SK-N-SH (cell line): ENCODE data around the gene HDAC7. TPM values are rescaled to one million over a fixed set of nuclear protein-coding genes. Genes with fewer than 3 reads are reported as not detected.

Experiments
- CTCF ChIA-PET: fragments of 300-600, 350-600 bp; formaldehyde crosslinking; extraction: SDS; loops from one replicate; lab custom pipeline; 2021; lab: Yijun Ruan, JAX
- POLR2A ChIA-PET: fragments of 350-600 bp; sonication (Branson Sonifier 250); formaldehyde crosslinking; extraction: SDS; loops from one replicate; lab custom pipeline; 2020; ENCODE audit warnings: antibody characterized with exemption, inconsistent platforms; lab: Yijun Ruan, JAX
- DNase-seq: peaks from one replicate; pipeline ENCODE4 v3.0.0; 2012
- H2AFZ ChIP-seq: fragments of 200-600 bp; sonication (generic); 2 replicates; pipeline ENCODE4 v1.8.1; 2016; ENCODE audit warnings: antibody characterized with exemption, mild to moderate bottlenecking, low read depth
- H3F3A ChIP-seq: fragments of 200-600 bp; sonication (generic); replicated peaks from 2 replicates; pipeline ENCODE3; 2016; ENCODE audit warnings: antibody characterized with exemption, mild to moderate bottlenecking; ENCODE audit not compliant: insufficient read depth
- H3K27ac ChIP-seq, 2 experiments: fragments of 200-500 bp in 1 of 2; fragments of 200-600 bp in 1 of 2; sonication (Bioruptor generic) in 1 of 2; sonication (generic), shearing (Covaris generic) in 1 of 2; 2 replicates each; pipeline versions ENCODE4 v1.5.1 to v1.6.1; 2014 to 2016; ENCODE audit warnings: low read depth in 2 of 2, inconsistent platforms in 1 of 2, low read length in 1 of 2, mild to moderate bottlenecking in 1 of 2, mixed read lengths in 1 of 2
- H3K27me3 ChIP-seq: fragments of 200-600 bp; sonication (generic), shearing (Covaris generic); 2 replicates; pipeline ENCODE4 v1.6.1; 2016; ENCODE audit warnings: mixed run types; ENCODE audit not compliant: insufficient read depth
- H3K36me3 ChIP-seq, 2 experiments: fragments of 200-500 bp in 1 of 2; fragments of 200-600 bp in 1 of 2; sonication (Bioruptor generic) in 1 of 2; sonication (generic) in 1 of 2; replicated peaks in 1 of 2; 2 replicates each; pipeline versions ENCODE3 to v1.5.1; 2014 to 2016; ENCODE audit warnings: low read length in 1 of 2, mild to moderate bottlenecking in 1 of 2; ENCODE audit not compliant: insufficient read depth in 2 of 2, control insufficient read depth in 1 of 2
- H3K4me1 ChIP-seq, 2 experiments: fragments of 200-500 bp in 1 of 2; fragments of 200-600 bp in 1 of 2; sonication (Bioruptor generic) in 1 of 2; sonication (generic), shearing (Covaris generic) in 1 of 2; 2 replicates each; pipeline versions ENCODE4 v1.5.1 to v1.6.1; 2014 to 2016; ENCODE audit warnings: low read depth in 1 of 2, low read length in 1 of 2, mixed run types in 1 of 2; ENCODE audit not compliant: insufficient read depth in 2 of 2, control insufficient read depth in 1 of 2
- H3K4me2 ChIP-seq: fragments of 200-600 bp; sonication (generic), shearing (Covaris generic); 2 replicates; pipeline ENCODE4 v1.6.1; 2017; ENCODE audit warnings: mixed run types
- H3K4me3 ChIP-seq, 2 experiments: fragments of 200-500 bp in 1 of 2; fragments of 200-600 bp in 1 of 2; sonication (Bioruptor generic) in 1 of 2; sonication (generic), shearing (Covaris generic) in 1 of 2; 2 replicates each; pipeline versions ENCODE4 v1.5.1 to v1.8.1; 2014 to 2016; ENCODE audit warnings: low read depth in 2 of 2, inconsistent platforms in 1 of 2, low read length in 1 of 2, mild to moderate bottlenecking in 1 of 2, mixed read lengths in 1 of 2, moderate library complexity in 1 of 2
- H3K79me2 ChIP-seq: fragments of 200-600 bp; sonication (generic); 2 replicates; pipeline ENCODE4 v1.8.1; 2017; ENCODE audit warnings: mild to moderate bottlenecking; ENCODE audit not compliant: insufficient read depth
- H3K9ac ChIP-seq: fragments of 200-600 bp; sonication (generic); 2 replicates; pipeline ENCODE4 v1.6.1; 2017; ENCODE audit warnings: mixed run types
- H3K9me2 ChIP-seq: fragments of 200-600 bp; sonication (generic); 2 replicates; pipeline ENCODE4 v1.6.1; 2017; ENCODE audit warnings: mixed run types
- H3K9me3 ChIP-seq: fragments of 200-600 bp; sonication (generic); 2 replicates; pipeline ENCODE4 v1.6.1; 2017; ENCODE audit warnings: mixed run types, mild to moderate bottlenecking, moderate library complexity
- H4K20me1 ChIP-seq: fragments of 200-600 bp; sonication (generic); 2 replicates; pipeline ENCODE4 v1.6.1; 2017; ENCODE audit warnings: mild to moderate bottlenecking, mixed run types; ENCODE audit not compliant: insufficient read depth
- CTCF ChIP-seq: fragments of 200-600 bp; sonication (generic); IDR thresholded peaks from 2 replicates; pipeline ENCODE4 v1.6.1; 2017; ENCODE audit warnings: antibody characterized with exemption, mild to moderate bottlenecking, moderate library complexity
- EP300 ChIP-seq, 2 experiments: IDR thresholded peaks; 2 replicates each; pipeline versions ENCODE4 v1.4.0 to v1.6.1; 2012; ENCODE audit warnings: borderline replicate concordance in 1 of 2, low read depth in 1 of 2, low read length in 1 of 2
- FOSL2 ChIP-seq: IDR thresholded peaks from 2 replicates; pipeline ENCODE4 v1.4.0; 2012; ENCODE audit warnings: low read depth, mild to moderate bottlenecking, moderate library complexity, borderline replicate concordance
- GABPA ChIP-seq: IDR thresholded peaks from 2 replicates; pipeline ENCODE4 v1.4.0; 2012; ENCODE audit warnings: low read depth, mild to moderate bottlenecking
- MEF2A ChIP-seq: IDR thresholded peaks from 2 replicates; pipeline ENCODE4 v1.4.0; 2012; ENCODE audit warnings: low read depth, borderline replicate concordance
- RAD21 ChIP-seq: IDR thresholded peaks from 2 replicates; pipeline ENCODE4 v1.6.1; 2012; ENCODE audit warnings: mild to moderate bottlenecking, low read length
- REST ChIP-seq: IDR thresholded peaks from 2 replicates; pipeline ENCODE4 v1.6.1; 2012; ENCODE audit warnings: mild to moderate bottlenecking, low read depth, low read length, moderate library complexity
- RFX5 ChIP-seq: IDR thresholded peaks from 2 replicates; pipeline ENCODE4 v1.6.1; 2012; ENCODE audit warnings: mild to moderate bottlenecking, improper control_type of control experiment, low read length
- RXRA ChIP-seq: IDR thresholded peaks from 2 replicates; pipeline ENCODE4 v1.4.0; 2012; ENCODE audit warnings: low read depth, mild to moderate bottlenecking, borderline replicate concordance
- SMC3 ChIP-seq: IDR thresholded peaks from 2 replicates; pipeline ENCODE4 v1.6.1; 2012; ENCODE audit warnings: low read depth, low read length, improper control_type of control experiment
- TAF1 ChIP-seq: IDR thresholded peaks from 2 replicates; pipeline ENCODE4 v1.6.1; 2012; ENCODE audit warnings: low read depth, mild to moderate bottlenecking, low read length, moderate library complexity, borderline replicate concordance
- WGBS: methylation state at CpG from one replicate; pipeline ENCODE4 v1.1.6; 2017; ENCODE audit warnings: low lambda C conversion rate; 5-methylcytosine and 5-hydroxymethylcytosine counted together
- polyA plus RNA-seq, 3 experiments: library from polyadenylated mRNA; depleted of rRNA; stranded (reverse); fragments of >200 nt; gene quantifications; 2 replicates each; pipeline ENCODE4 v1.2.3, GENCODE V29; 2012
- TF ChIP-seq, protein P1 (sequence below): IDR thresholded peaks from 2 replicates; pipeline ENCODE4; 2012
- TF ChIP-seq, protein P2 (sequence below): fragments of 150-350 bp; IDR thresholded peaks from 2 replicates; pipeline ENCODE4 v1.6.1; 2017; ENCODE audit warnings: antibody characterized with exemption, low read length, low read depth, borderline replicate concordance

HDAC7 gene
- polyA plus RNA-seq, 1 of the 3 experiments (the other 2 are of a cell fraction) = 51.0 TPM

DNA sequence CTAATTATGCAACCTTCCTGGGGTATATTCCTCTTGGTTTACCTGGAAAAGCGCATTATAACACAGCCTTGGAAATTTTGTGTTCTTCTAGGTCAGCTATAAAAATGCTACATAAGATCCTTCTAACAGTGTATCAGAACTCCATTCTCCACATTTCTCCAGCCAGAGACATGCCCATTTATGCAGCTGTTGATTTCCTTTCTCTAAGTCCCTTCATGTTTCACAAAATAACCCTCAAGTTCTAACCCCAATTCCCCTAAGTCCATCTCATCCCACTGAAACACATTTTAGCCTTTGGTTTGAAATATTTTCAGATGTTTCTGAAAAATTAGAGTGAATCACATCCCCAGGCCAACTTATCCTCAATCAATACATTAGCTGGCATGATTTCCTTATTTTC lies 20.9 kb upstream of the HDAC7 start:
- WGBS = 100% methylated on average over 1 of the region's 1 CpG
- H3K9me3 ChIP-seq = no peaks in the 10 kb centered on the region
- no peaks in the 10 kb centered on the region for H3K9me2 ChIP-seq
- H3K4me1 ChIP-seq = peaks cover 0 to 8% of the 10 kb centered on the region in 2 experiments; a peak in 2 of 4 replicates
- no peaks in the 10 kb centered on the region for H4K20me1 ChIP-seq
- H3K36me3 ChIP-seq = no peaks in the 10 kb centered on the region
- H2AFZ ChIP-seq = no peak overlapping the region
- H3K79me2 ChIP-seq = no peaks in the 10 kb centered on the region
- no peak for TF ChIP-seq RAD21
- TF ChIP-seq, protein P1, sequence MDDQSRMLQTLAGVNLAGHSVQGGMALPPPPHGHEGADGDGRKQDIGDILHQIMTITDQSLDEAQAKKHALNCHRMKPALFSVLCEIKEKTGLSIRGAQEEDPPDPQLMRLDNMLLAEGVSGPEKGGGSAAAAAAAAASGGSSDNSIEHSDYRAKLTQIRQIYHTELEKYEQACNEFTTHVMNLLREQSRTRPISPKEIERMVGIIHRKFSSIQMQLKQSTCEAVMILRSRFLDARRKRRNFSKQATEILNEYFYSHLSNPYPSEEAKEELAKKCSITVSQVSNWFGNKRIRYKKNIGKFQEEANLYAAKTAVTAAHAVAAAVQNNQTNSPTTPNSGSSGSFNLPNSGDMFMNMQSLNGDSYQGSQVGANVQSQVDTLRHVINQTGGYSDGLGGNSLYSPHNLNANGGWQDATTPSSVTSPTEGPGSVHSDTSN = no peak
- TF ChIP-seq TAF1 = no peak
- TF ChIP-seq FOSL2 = no peak
- no peak for TF ChIP-seq SMC3
- no peak for TF ChIP-seq MEF2A
- no peak for TF ChIP-seq REST
- no peak for TF ChIP-seq CTCF
- no peak overlapping the region for H3K4me3 ChIP-seq
- ChIA-PET CTCF (interaction anchor here (1.2 to 25.6 kb wide), 11 partner anchors 10 to 128 kb away, joined by 4 to 458 read pairs (median 62); partner anchors contain the start of genes ENDOU, HDAC7, RPAP3 and SLC48A1), POLR2A (no interaction called here)
- no peak overlapping the region for H3K9ac ChIP-seq
- H3K4me2 ChIP-seq = no peak overlapping the region
- no peak for DNase-seq
- H3K27me3 ChIP-seq = no peaks in the 10 kb centered on the region; the same call in 1 of the 2 replicates
- H3F3A ChIP-seq = no peaks in the 10 kb centered on the region
- H3K27ac ChIP-seq = no peak overlapping the region

DNA sequence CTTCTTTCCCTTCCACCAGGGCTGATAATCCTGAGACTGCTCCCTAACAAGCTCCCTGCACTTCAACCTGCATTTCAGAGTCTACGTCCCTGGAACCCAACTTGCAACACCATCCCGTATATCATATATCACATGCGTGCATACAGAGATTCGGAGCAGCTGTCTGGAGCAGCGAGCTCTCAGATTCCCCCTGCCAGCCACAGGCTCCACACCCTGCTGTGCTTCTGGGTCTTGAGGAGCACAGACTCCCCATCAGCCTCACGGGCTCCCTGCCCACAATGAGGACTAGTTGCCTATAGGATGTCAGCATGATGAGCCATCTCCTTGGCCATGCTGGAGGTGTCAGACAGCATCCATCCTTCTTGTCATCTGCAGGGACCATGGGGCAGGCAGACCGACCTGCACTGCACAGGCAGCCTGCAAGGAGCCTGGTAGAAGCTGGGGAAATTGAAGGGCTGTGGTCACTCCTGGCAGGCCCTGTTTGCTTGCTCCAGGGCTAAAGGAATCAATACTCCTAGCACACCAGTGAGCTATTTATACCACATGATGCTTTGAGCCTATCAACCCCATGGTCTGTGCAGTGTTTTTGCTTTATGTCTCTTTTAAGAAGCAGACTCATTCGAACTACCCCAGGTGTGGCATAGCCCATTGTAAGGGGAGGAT lies 19.6 kb upstream of the HDAC7 start:
- H3K9me3 ChIP-seq = no peaks in the 10 kb centered on the region
- H2AFZ ChIP-seq = no peak overlapping the region
- H3K36me3 ChIP-seq = no peaks in the 10 kb centered on the region
- H3K79me2 ChIP-seq = no peaks in the 10 kb centered on the region
- no peaks in the 10 kb centered on the region; the same call in 1 of the 2 replicates for H3K27me3 ChIP-seq
- no peak overlapping the region for H3K9ac ChIP-seq
- WGBS = 56% methylated on average over 7 of the region's 8 CpGs
- H3K9me2 ChIP-seq = no peaks in the 10 kb centered on the region
- no peaks in the 10 kb centered on the region; a peak in 2 of 4 replicates for H3K4me1 ChIP-seq
- H3K4me2 ChIP-seq = no peak overlapping the region
- no peaks in the 10 kb centered on the region for H4K20me1 ChIP-seq
- no peak for DNase-seq
- H3K4me3 ChIP-seq = no peak overlapping the region
- no peak for TF ChIP-seq MEF2A
- TF ChIP-seq, protein P2, sequence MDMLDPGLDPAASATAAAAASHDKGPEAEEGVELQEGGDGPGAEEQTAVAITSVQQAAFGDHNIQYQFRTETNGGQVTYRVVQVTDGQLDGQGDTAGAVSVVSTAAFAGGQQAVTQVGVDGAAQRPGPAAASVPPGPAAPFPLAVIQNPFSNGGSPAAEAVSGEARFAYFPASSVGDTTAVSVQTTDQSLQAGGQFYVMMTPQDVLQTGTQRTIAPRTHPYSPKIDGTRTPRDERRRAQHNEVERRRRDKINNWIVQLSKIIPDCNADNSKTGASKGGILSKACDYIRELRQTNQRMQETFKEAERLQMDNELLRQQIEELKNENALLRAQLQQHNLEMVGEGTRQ = no peak
- no peak for TF ChIP-seq GABPA
- TF ChIP-seq EP300 (IDR thresholded peaks at IDR 0.05; ENCODE audit: borderline replicate concordance in 1 of 2, low read depth in 1 of 2, low read length in 1 of 2) = no peak
- no peak for TF ChIP-seq RFX5
- TF ChIP-seq RXRA = no peak
- H3K27ac ChIP-seq = no peak overlapping the region
- no peaks in the 10 kb centered on the region for H3F3A ChIP-seq
- CTCF ChIA-PET = interaction anchor here (0.6 to 25.6 kb wide), 38 partner anchors 11 to 779 kb away, joined by 3 to 458 read pairs (median 8); partner anchors contain the start of genes ENDOU, HDAC7, RAPGEF3 and RPAP3
- POLR2A ChIA-PET = interaction anchor here (1.0 kb wide), 1 partner anchor 42 kb away, joined by 3 read pairs; no protein-coding TSS in a partner anchor
